Adipose tissue (tissue), 3 donors: ENCODE data around the gene KRT75. TPM values are rescaled to one million over a fixed set of nuclear protein-coding genes. Genes with fewer than 3 reads are reported as not detected.

Source experiments
- H3K27ac ChIP-seq: one replicate; pipeline ENCODE4 v1.5.1; 2013; ENCODE audit warnings: low read depth, low read length
- WGBS, 3 donors: extraction: QIAGEN DNeasy Blood & Tissue Kit; methylation state at CpG; one replicate each; pipeline ENCODE4 v1.1.7; 2013; 5-methylcytosine and 5-hydroxymethylcytosine counted together
- polyA plus RNA-seq, 3 donors: library from polyadenylated mRNA; stranded (reverse); fragments of 200-250 nt; gene quantifications; one replicate each; pipeline ENCODE4 v1.2.3, GENCODE V29; 2013
- donor health status: healthy with polysubstance abuse.
- donor health status: Bipolar disorder and iron deficiency.
- donor health status: healthy.

Gene KRT75
- polyA plus RNA-seq, 3 donors: 0.11 TPM; not detected in 2

DNA sequence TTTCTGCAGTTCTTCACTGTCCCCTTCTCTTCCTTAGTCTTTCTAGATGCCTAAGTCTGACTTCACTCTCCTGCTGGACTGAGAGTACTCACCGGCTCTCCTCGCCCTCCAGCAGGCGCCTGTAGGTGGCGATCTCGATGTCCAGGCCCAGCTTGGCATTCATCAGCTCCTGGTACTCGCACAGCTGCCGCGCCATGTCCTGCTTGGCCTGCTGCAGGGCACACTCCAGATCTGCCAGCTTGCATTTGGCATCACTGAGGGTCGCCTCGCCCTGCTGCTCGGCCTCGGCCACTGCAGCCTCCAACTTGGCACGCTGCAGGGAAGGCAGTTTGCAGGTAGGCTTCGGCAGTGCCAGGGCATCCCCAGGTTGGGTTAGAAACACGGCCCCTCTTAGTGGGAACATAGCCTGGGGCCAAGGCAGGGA, 53.9 kb downstream of the KRT75 start:
- WGBS, 3 donors: 54 to 62% (median 57%) methylated on average over 15 of the region's 15 CpGs

DNA sequence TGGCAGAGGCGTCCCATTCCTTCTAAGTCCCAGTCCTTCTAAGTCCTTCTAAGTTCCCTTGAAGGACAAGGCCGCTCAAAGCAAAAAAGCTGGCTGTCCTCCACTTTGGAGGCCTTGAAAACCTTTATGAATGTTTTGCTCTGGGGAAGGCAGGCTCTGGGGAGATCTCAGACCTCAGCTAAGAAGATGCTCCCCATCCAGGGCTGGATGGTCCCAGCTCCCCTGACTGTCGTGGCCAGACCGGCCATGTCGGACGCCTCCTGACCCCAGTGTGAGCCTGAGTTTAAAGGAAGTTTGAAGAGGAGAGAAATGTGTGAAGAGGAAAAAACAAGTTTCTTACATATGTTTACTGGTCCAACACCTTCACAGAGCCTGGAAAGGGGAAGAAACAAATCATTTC, 54.6 kb downstream of the KRT75 start:
- 85 to 92% (median 88%) methylated on average over 6 of the region's 6 CpGs for WGBS, 3 donors
- H3K27ac ChIP-seq: no peak overlapping the region

More for the DNA sequence above, 53.9 kb downstream of the KRT75 start:
- no peak overlapping the region for H3K27ac ChIP-seq

- no peak overlapping the region for H3K27ac ChIP-seq
- WGBS, 3 donors: 78 to 89% (median 82%) methylated on average over 10 to 19 of the region's 19 CpGs
Observed at GRCh38 chr12:52378091-52378490, 56.1 kb downstream of the KRT75 start.

DNA sequence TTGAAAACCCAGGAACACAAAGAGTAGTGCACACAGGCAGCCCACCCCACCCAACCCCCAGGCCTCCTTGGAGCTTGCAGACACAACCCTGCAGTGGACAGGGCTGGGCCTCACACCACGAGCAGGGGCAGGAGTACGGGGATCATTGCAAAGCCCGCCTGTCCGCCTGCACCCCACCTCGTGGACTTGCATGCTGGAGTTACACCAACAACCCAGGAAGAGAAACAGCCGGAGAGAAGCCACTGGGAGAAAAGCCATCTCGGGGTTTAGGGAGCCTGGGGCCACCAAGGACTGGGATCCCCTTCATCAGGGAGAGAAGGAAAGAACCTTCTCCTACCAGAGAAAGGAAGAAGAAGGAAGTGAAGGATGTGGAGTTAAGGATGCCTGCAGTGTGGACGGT, 56.9 kb downstream of the KRT75 start:
- no peak overlapping the region for H3K27ac ChIP-seq
- WGBS, 3 donors: 86 to 90% (median 88%) methylated on average over 8 of the region's 8 CpGs

Other genes with a start within 250 kb of the KRT75 start
- gene KRT80, start 242.4 kb downstream of the KRT75 start, polyA plus RNA-seq: 1 to 10 TPM in 1 of 3 donors, under 1 TPM in 2; 0.19 to 5.4 (median 0.22) TPM
- gene KRT7, start 201.1 kb downstream of the KRT75 start, polyA plus RNA-seq: 10 to 100 TPM in 2 of 3 donors, 1 to 10 TPM in 1; 9.5 to 51.5 (median 18.1) TPM
- gene KRT86, start 159.7 kb downstream of the KRT75 start, polyA plus RNA-seq: 1 to 10 TPM in 1 of 3 donors, not detected in 2; 1.2 TPM
- under 1 TPM in 2 of 3 donors, not detected in 1; 0.04 to 0.34 TPM for gene KRT81, start 142.8 kb downstream of the KRT75 start, polyA plus RNA-seq
- not detected for gene KRT83, start 113.0 kb downstream of the KRT75 start, polyA plus RNA-seq
- not detected for gene KRT85, start 66.9 kb downstream of the KRT75 start, polyA plus RNA-seq
- gene KRT84, start 48.7 kb downstream of the KRT75 start, polyA plus RNA-seq: not detected
- gene KRT82, start 28.0 kb downstream of the KRT75 start, polyA plus RNA-seq: not detected
- under 1 TPM in 2 of 3 donors, not detected in 1; 0.05 to 0.85 TPM for gene KRT6B, start 17.8 kb upstream of the KRT75 start, polyA plus RNA-seq
- under 1 TPM in 1 of 3 donors, not detected in 2; 0.56 TPM for gene KRT6C, start 39.4 kb upstream of the KRT75 start, polyA plus RNA-seq
- gene KRT6A, start 58.9 kb upstream of the KRT75 start, polyA plus RNA-seq: 1 to 10 TPM in 1 of 3 donors, under 1 TPM in 1, not detected in 1; 0.43 to 9.1 TPM
- 10 to 100 TPM in 1 of 3 donors, 1 to 10 TPM in 1, under 1 TPM in 1; 0.99 to 12.1 (median 1.8) TPM for gene KRT5, start 86.0 kb upstream of the KRT75 start, polyA plus RNA-seq
- not detected for gene KRT71, start 118.8 kb upstream of the KRT75 start, polyA plus RNA-seq
- not detected for gene KRT74, start 139.5 kb upstream of the KRT75 start, polyA plus RNA-seq
- gene KRT72, start 167.1 kb upstream of the KRT75 start, polyA plus RNA-seq: under 1 TPM; 0.13 to 0.34 (median 0.21) TPM
- under 1 TPM in 2 of 3 donors, not detected in 1; 0.07 to 0.09 TPM for gene KRT73, start 184.2 kb upstream of the KRT75 start, polyA plus RNA-seq
- gene KRT2, start 217.8 kb upstream of the KRT75 start, polyA plus RNA-seq: not detected
- not detected for gene KRT1, start 246.0 kb upstream of the KRT75 start, polyA plus RNA-seq